Lower leg skin (tissue), 3 donors: Measurements from ENCODE around the gene TAC3.

ENCODE experiments used
- CTCF ChIP-seq, 3 donors: fragments of 450-650 bp; IDR thresholded peaks; one replicate each; pipeline ENCODE4 v1.5.1; 2016; ENCODE audit warnings: antibody characterized with exemption in 3 of 3, mild to moderate bottlenecking in 3 of 3, moderate library complexity in 2 of 3
- POLR2A ChIP-seq, 2 donors: fragments of 450-650 bp; IDR thresholded peaks; one replicate each; pipeline ENCODE4 v1.6.1; 2016 to 2017; ENCODE audit warnings: antibody characterized with exemption in 2 of 2, mild to moderate bottlenecking in 1 of 2, moderate library complexity in 1 of 2

- no peak for TF ChIP-seq CTCF (IDR thresholded peaks at IDR 0.05)
- no peak for TF ChIP-seq POLR2A (IDR thresholded peaks at IDR 0.05)
Observed at GRCh38 chr12:56999456-56999855, 16.9 kb downstream of the TAC3 start.
